Pancreas (tissue), 10 donors: ENCODE results near the gene LAMC3. TPM values are rescaled to one million over a fixed set of nuclear protein-coding genes. Genes with fewer than 3 reads are reported as not detected.

Source experiments
- ATAC-seq, 4 donors: fragments of 200-7000 bp; cut with Tn5 transposase; one replicate each; pipeline versions ENCODE4 v1.8.0 to v1.9.1; 2020; ENCODE audit warnings: mild to moderate bottlenecking in 4 of 4, moderate library complexity in 4 of 4
- DNase-seq, 6 donors: peaks; one replicate each; pipeline ENCODE4 v3.0.0-alpha.2; 2020
- FAIRE-seq: peaks from 2 replicates; lab custom pipeline; 2012; peaks lifted over from hg19 to GRCh38; lab: Jason Lieb, UNC
- H3K27ac ChIP-seq, 4 donors: fragments of 200-600 bp; sonication (generic); 1 replicate in 3 of 4; 2 replicates in 1 of 4; pipeline versions ENCODE4 v1.5.0 to v1.8.0; 2020
- H3K27me3 ChIP-seq, 4 donors: fragments of 200-600 bp; one replicate each; pipeline ENCODE4 v1.8.0; 2021
- H3K36me3 ChIP-seq, 3 donors: fragments of 200-600 bp; sonication (generic) in 1 of 3; one replicate each; pipeline versions ENCODE4 v1.5.0 to v1.8.0; 2020 to 2021
- H3K4me1 ChIP-seq, 3 donors: fragments of 200-600 bp; one replicate each; pipeline ENCODE4 v1.8.0; 2021
- H3K4me3 ChIP-seq, 4 donors: fragments of 200-600 bp; sonication (generic) in 2 of 4; one replicate each; pipeline versions ENCODE4 v1.5.0 to v1.8.0; 2020 to 2021
- H3K9me3 ChIP-seq, 4 donors: fragments of 200-600 bp; one replicate each; pipeline ENCODE4 v1.8.0; 2021
- CTCF ChIP-seq, 4 donors: fragments of 200-600 bp; sonication (generic) in 3 of 4; IDR thresholded peaks; one replicate each; pipeline versions ENCODE4 v1.5.0 to v1.8.0; 2021; ENCODE audit warnings: antibody characterized with exemption in 4 of 4
- WGBS, 2 donors: extraction: QIAGEN DNeasy Blood & Tissue Kit; methylation state at CpG; one replicate each; pipeline ENCODE4 v1.1.7; 2013; 5-methylcytosine and 5-hydroxymethylcytosine counted together
- intact Hi-C, 3 donors: fragments of 100-400 bp; cut with DNase I; formaldehyde crosslinking; loops; one replicate each; pipeline versions ENCODE4 v1.11.1 to v1.14.2; 2022
- polyA plus RNA-seq, 2 donors: library from polyadenylated mRNA; stranded (reverse); fragments of 200-250 nt; gene quantifications; one replicate each; pipeline ENCODE4 v1.2.3, GENCODE V29; 2013
- total RNA-seq, 6 donors: library from RNA; stranded (reverse); fragmentation: NEBNext Ultra II Directional in 4 of 6; extraction: Animal tissue kit (Norgen Biotek cat#: 25700) in 4 of 6; gene quantifications; one replicate each; pipeline versions ENCODE4 v1.2.1 to v1.2.4, GENCODE V29; 2021 to 2023
- donor health status: healthy with polysubstance abuse.
- donor health status: DM: no; HTN: no; CAD: no; lungs with moderate emphysema.
- donor health status: DM: no; HTN: no; CAD: no.
- donor health status: control.
- donor health status: control.
- donor health status: Bipolar disorder and iron deficiency.
- donor health status: DM: yes; HTN: yes; CAD: no.
- donor health status: DM: no; HTN: no; CAD: no.
- donor health status: DM: no; HTN: no; CAD: no.
- donor health status: DM: yes; HTN: yes; CAD: no.

The LAMC3 gene
- total and polyA plus RNA-seq, 8 donors: 1.1 to 8.9 (median 2.7) TPM

- no peak for TF ChIP-seq CTCF (IDR thresholded peaks at IDR 0.05)
- no peaks in the 10 kb centered on the region for H3K36me3 ChIP-seq
- no peak for FAIRE-seq
- peaks cover 0 to 10% (median 0%) of the 10 kb centered on the region in 4 donors for H3K27me3 ChIP-seq
- H3K4me3 ChIP-seq: no peak overlapping the region
- ATAC-seq: no peak
- WGBS, 2 donors: 62 to 65% methylated on average over 22 of the region's 22 CpGs
- no peak overlapping the region for H3K27ac ChIP-seq
- intact Hi-C loops: no loop called here
- no peaks in the 10 kb centered on the region for H3K9me3 ChIP-seq
- DNase-seq: peak in 1 of 6 donors; percentile 33
- no peaks in the 10 kb centered on the region for H3K4me1 ChIP-seq
Observed at GRCh38 chr9:131013015-131013755, 4.2 kb downstream of the LAMC3 start.

- H3K4me3 ChIP-seq: no peak overlapping the region
- no peak overlapping the region for H3K27ac ChIP-seq
- no peaks in the 10 kb centered on the region for H3K36me3 ChIP-seq
- intact Hi-C loops: no loop called here
- DNase-seq (peak in 1 of 6 donors; percentile 56), ATAC-seq (peak in 3 of 4 donors; percentile 16 to 39 (median 35)), FAIRE-seq (no peak)
- TF ChIP-seq CTCF (IDR thresholded peaks at IDR 0.05): no peak
- H3K27me3 ChIP-seq: peaks cover 0 to 4% (median 0%) of the 10 kb centered on the region in 4 donors
- H3K9me3 ChIP-seq: no peaks in the 10 kb centered on the region
- no peaks in the 10 kb centered on the region for H3K4me1 ChIP-seq
- WGBS, 2 donors: 67 to 74% methylated on average over 15 to 18 of the region's 18 CpGs
Observed at GRCh38 chr9:131013771-131014676, 5.0 kb downstream of the LAMC3 start.

GRCh38 chr9:131015112-131015511 lies 6.1 kb downstream of the LAMC3 start:
- WGBS, 2 donors: 52 to 65% methylated on average over 8 of the region's 8 CpGs
- H3K27me3 ChIP-seq: no peaks in the 10 kb centered on the region
- no peak overlapping the region for H3K4me3 ChIP-seq
- peak in 1 of 6 donors; percentile 40 for DNase-seq
- no peak for ATAC-seq
- no peaks in the 10 kb centered on the region for H3K9me3 ChIP-seq
- intact Hi-C loops: no loop called here
- FAIRE-seq: no peak
- no peaks in the 10 kb centered on the region for H3K4me1 ChIP-seq
- TF ChIP-seq CTCF (IDR thresholded peaks at IDR 0.05): no peak
- H3K36me3 ChIP-seq: no peaks in the 10 kb centered on the region
- no peak overlapping the region for H3K27ac ChIP-seq

- intact Hi-C loops: no loop called here
- H3K27me3 ChIP-seq: no peaks in the 10 kb centered on the region
- no peaks in the 10 kb centered on the region for H3K4me1 ChIP-seq
- peak in 1 of 6 donors; percentile 1 for DNase-seq
- 74 to 82% methylated on average over 6 of the region's 6 CpGs for WGBS, 2 donors
- no peak overlapping the region for H3K27ac ChIP-seq
- no peak for FAIRE-seq
- no peaks in the 10 kb centered on the region for H3K36me3 ChIP-seq
- TF ChIP-seq CTCF (IDR thresholded peaks at IDR 0.05): no peak
- no peak overlapping the region for H3K4me3 ChIP-seq
- H3K9me3 ChIP-seq: no peaks in the 10 kb centered on the region
- no peak for ATAC-seq
Observed at GRCh38 chr9:131015876-131016397, 7.0 kb downstream of the LAMC3 start.
